NCI-H1930 (cell line): ENCODE data around the gene HYOU1.
"Not testable (repeated sequence)": the region's sequence is repeated elsewhere in the genome, so short reads cannot be mapped to it uniquely, and the experiment has no call there.

Source experiments
- DNase-seq, 2 experiments: peaks; one replicate each; lab custom pipeline; 2025; lab: John Stamatoyannopoulos, UW

Gene HYOU1

GRCh38 chr11:119018074-119018938 is 38.7 kb downstream of the HYOU1 start, which contains the start of the genes RPS25 and TRAPPC4:
RPS25 (minus strand) TSS chr11:119018343; CDS start chr11:119018284, 59 bp downstream.
TRAPPC4 (plus strand) TSS chr11:119018766; CDS start chr11:119018796, 30 bp downstream.
- DNase-seq = peak; percentile 89 to 94

DNA sequence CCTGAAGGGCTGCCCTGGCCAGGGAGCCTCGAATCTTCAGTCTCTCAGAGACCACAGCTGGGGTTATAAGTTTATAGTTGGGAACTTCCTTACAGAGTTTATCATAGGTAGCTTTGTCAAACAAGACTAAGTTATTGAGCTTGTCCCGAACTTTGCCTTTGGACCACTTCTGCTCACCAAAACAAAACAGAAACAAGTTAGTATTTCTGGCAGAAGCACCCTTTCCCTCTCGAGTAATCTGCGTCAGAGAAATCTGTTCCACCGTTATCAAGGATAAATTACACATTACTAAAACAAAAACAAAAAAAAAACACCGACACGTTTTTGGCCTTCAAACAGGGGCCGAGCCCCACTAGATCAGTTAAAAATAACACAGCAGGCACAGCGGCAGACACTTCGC is 39.6 kb downstream of the HYOU1 start:
- not testable (repeated sequence) for DNase-seq

GRCh38 chr11:119016216-119017009 is 40.6 kb downstream of the HYOU1 start:
- no peak for DNase-seq

DNA sequence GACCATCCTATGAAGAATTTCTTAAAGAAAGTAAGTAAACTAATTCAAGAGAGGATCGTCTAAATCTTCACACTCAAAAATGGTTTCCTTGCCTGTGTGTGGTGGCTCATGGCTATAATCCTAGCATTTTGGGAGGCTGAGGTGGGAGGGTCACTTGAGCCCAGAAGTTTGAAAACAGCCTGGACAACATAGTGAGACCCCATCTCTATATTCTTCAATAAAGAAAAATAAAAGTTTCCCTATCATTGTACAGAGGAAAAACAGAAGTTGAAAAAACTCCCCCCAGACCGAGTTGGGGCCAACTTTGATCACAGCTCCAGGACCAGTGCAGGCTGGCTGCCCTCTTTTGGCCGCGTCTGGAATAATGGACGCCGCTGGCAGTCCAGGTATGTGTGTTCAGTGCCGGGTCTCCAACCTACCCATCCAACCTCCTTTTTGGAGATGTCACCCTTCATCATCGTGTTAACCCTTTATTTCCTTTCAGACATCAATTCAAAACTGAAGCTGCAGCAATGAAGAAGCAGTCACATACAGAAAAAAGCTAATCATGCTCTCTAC is 41.9 kb downstream of the HYOU1 start:
- DNase-seq = no peak

GRCh38 chr11:119014209-119014924 is 42.6 kb downstream of the HYOU1 start:
- DNase-seq = no peak

DNA sequence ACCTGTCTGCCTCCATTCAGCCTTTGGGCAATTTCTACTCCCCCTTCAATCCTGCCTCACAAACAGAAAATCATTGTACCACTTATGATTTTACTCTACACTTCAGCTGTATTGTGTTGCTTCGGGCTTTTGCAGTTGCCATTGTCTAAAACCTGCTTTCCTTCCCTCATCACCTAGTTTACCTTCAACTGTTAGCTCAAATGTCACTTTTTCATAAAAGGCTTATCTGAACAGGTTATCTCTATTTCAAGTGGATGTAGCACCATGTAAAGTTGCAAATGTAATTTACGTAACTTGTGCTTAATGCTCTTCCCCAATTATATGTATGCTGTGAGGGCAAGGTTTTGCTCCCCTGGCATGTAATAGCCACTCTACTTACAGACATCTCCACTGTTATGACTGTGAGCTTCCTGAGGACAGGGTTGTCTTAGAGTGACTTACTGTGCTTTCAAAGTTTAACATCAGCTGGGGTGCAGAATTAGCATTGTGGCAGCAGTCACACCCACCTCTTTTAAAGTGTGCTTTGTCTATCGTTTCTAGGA is 44.3 kb downstream of the HYOU1 start:
- no peak for DNase-seq

- no peak for DNase-seq
These were observed 45.4 kb downstream of the HYOU1 start for GRCh38 chr11:119011476-119012053.

DNA sequence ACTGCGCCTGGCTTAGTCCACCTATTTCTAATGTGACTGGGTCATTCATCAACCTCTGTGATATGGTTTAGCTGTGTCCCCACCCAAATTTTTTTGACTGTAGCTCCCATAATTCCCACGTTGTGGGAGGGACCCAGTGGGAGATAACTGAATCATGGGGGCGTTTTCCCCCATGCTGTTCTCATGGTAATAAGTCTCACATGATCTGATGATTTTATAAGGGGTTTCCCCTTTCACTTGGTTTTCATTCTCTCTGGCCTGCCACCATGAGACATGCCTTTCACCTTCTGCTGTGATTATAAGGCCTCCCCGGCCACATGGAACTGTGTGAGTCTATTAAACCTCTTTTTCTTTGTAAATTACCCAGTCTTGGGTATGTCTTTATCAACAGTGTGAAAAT is 50.3 kb downstream of the HYOU1 start:
- no peak for DNase-seq

GRCh38 chr11:119000906-119001305 is 56.1 kb downstream of the HYOU1 start:
- DNase-seq = no peak

DNA sequence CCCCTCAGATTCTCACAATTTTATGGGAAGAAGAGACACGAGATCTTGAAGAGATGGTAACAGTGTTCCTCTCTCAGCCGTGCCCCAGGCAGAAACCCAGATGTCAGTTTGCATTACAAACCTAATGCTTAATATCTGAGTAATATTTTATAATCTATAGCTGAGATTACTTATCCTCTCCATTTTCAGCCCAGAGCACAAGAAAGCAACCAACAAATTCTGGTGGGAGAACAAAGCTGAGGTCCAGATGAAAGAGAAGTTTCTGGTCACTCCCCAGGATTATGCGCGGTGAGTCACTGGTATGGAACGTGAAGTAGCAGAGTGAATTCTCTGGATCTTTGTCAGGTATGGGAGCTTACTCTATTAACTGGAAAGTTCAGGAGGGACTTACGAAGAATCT is 58.2 kb downstream of the HYOU1 start:
- no peak for DNase-seq

GRCh38 chr11:118998388-118998717 is 58.7 kb downstream of the HYOU1 start:
- DNase-seq = no peak

DNA sequence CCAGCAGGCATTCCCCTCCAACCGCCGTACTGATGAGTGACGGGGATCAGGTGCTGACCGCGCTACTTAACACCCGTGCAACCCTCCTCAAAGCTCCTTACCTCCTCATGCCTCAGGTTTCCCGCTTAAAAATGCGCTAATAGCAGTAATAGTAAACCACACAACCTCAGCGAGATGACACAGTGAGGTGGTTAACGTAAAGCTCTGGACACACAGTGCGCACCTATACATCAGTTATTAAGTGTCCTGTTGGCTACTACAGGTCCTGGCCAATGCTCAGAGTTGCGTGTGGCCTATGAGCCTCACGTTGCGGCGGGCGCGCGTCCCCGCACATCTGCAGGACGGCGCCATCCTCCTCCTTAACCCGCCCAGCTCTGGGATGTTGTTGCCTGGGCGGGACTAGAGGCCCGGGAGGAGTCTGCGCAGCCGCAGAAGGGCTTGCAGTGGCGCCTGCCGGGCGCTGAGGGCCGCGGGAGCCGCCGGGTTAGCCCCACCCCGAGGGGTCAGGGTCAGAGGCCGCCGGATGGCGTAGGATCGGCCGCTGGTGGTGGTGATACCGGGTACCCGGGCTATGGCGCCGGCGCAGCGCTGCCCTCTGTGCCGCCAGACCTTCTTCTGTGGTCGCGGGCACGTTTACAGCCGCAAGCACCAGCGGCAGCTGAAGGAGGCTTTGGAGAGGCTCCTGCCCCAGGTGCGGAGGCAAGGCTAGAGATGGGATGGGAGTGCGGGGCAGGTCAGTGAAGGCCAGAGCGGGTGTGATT is 59.2 kb downstream of the HYOU1 start, which contains the start of gene CENATAC:
Gene CENATAC, plus strand, starts transcription at position 512 of the 761 bp plus-strand sequence. Its CDS starts 60 bp downstream, at position 572.
- peak; percentile 85 to 94 for DNase-seq

GRCh38 chr11:118996926-118997626 is 59.9 kb downstream of the HYOU1 start:
- no peak for DNase-seq
